Progenitor cell of endocrine pancreas (in vitro differentiated cells): ENCODE data around the gene SELL. TPM values are rescaled to one million over a fixed set of nuclear protein-coding genes. Genes with fewer than 3 reads are reported as not detected.
"Not testable (repeated sequence)": the region's sequence is repeated elsewhere in the genome, so short reads cannot be mapped to it uniquely, and the experiment has no call there.

Experiments used
- DNase-seq: peaks from one replicate; pipeline ENCODE4 v3.0.0; 2021; ENCODE audit warnings: low spot score; ENCODE audit not compliant: unreplicated experiment
- H3K27ac Mint-ChIP-seq: 2 replicates; pipeline ENCODE4 v1.8.0; 2021; ENCODE audit warnings: mild to moderate bottlenecking, moderate library complexity, mixed read lengths
- H3K27me3 Mint-ChIP-seq: 2 replicates; pipeline ENCODE4 v1.8.0; 2021; ENCODE audit warnings: mixed read lengths
- H3K36me3 Mint-ChIP-seq: 2 replicates; pipeline ENCODE4 v1.8.0; 2022; ENCODE audit warnings: mixed read lengths; ENCODE audit not compliant: insufficient read depth
- H3K4me1 Mint-ChIP-seq: 2 replicates; pipeline ENCODE4 v1.8.0; 2021; ENCODE audit warnings: low read depth, mixed read lengths
- H3K4me3 Mint-ChIP-seq: 2 replicates; pipeline ENCODE4 v1.8.0; 2021; ENCODE audit warnings: low read depth, mild to moderate bottlenecking, moderate library complexity, mixed read lengths
- H3K9me3 Mint-ChIP-seq: 2 replicates; pipeline ENCODE4 v1.8.0; 2021; ENCODE audit warnings: low read depth, mixed read lengths
- total RNA-seq: library from RNA; stranded (reverse); gene quantifications from 2 replicates; pipeline ENCODE4 v1.2.1, GENCODE V29; 2021
- TF ChIP-seq, protein P1 (sequence below): fragments of 200-600 bp; sonication (generic); IDR thresholded peaks from one replicate; pipeline ENCODE4 v1.5.0; 2021; ENCODE audit warnings: antibody characterized with exemption, mild to moderate bottlenecking; ENCODE audit not compliant: unreplicated experiment

The SELL gene
- total RNA-seq, 1 donor from 2014 or later, result 0.69 TPM

GRCh38 chr1:169723763-169724162 is 12.3 kb upstream of the SELL start:
- no peak overlapping the region for H3K4me3 Mint-ChIP-seq
- peaks cover 3% of the 10 kb centered on the region for H3K9me3 Mint-ChIP-seq

DNA sequence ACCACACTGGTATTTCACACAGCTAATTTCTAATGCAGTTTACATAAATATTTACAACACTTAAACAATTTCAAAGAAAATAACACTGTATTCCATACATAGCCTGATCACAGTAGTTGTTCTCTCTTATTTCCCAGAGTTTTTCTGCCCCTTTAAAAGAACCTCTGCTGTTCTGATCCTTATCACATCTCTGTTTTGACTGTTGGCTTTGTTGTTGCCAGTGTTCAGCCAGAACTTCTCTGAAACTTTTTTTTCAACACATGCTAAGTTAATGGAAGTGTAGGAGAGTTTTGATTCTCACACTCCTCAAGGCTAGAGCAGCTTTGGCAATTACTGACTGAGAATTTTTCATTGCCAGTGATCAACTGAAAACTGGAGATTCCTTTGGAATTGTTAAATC is 11.4 kb upstream of the SELL start:
- TF ChIP-seq, protein P1, sequence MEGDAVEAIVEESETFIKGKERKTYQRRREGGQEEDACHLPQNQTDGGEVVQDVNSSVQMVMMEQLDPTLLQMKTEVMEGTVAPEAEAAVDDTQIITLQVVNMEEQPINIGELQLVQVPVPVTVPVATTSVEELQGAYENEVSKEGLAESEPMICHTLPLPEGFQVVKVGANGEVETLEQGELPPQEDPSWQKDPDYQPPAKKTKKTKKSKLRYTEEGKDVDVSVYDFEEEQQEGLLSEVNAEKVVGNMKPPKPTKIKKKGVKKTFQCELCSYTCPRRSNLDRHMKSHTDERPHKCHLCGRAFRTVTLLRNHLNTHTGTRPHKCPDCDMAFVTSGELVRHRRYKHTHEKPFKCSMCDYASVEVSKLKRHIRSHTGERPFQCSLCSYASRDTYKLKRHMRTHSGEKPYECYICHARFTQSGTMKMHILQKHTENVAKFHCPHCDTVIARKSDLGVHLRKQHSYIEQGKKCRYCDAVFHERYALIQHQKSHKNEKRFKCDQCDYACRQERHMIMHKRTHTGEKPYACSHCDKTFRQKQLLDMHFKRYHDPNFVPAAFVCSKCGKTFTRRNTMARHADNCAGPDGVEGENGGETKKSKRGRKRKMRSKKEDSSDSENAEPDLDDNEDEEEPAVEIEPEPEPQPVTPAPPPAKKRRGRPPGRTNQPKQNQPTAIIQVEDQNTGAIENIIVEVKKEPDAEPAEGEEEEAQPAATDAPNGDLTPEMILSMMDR, result no peak
- Mint-ChIP-seq H3K9me3 (peaks cover 7% of the 10 kb centered on the region), H3K4me1 (peaks cover 6% of the 10 kb centered on the region), H3K27me3 (no peaks in the 10 kb centered on the region), H3K27ac (no peak overlapping the region), H3K4me3 (no peak overlapping the region), H3K36me3 (no peaks in the 10 kb centered on the region)
- DNase-seq, result no peak

More at GRCh38 chr1:169723763-169724162, 12.3 kb upstream of the SELL start:
- no peaks in the 10 kb centered on the region for H3K36me3 Mint-ChIP-seq
- H3K4me1 Mint-ChIP-seq, result peaks cover 6% of the 10 kb centered on the region
- no peak overlapping the region for H3K27ac Mint-ChIP-seq
- H3K27me3 Mint-ChIP-seq, result no peaks in the 10 kb centered on the region
- TF ChIP-seq, protein P1, result no peak
- DNase-seq, result no peak

DNA sequence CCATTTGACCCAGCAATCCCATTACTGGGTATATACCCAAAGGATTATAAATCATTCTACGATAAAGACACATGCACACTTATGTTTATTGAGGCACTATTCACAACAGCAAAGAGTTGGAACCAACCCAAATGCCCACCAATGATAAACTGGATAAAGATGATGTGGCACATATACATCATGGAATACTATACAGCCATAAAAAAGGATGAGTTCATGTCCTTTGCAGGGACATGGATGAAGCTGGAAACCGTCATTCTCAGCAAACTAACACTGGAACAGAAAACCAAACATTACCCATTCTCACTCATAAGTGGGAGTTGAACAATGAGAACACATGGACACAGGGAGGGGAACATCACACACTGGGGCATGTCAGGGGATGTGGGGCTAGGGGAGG is 3.7 kb upstream of the SELL start:
- not testable (repeated sequence) for H3K27ac Mint-ChIP-seq, DNase-seq, H3K36me3 Mint-ChIP-seq, H3K27me3 Mint-ChIP-seq, H3K4me3 Mint-ChIP-seq, H3K4me1 Mint-ChIP-seq
- peaks cover 15% of the 10 kb centered on the region for H3K9me3 Mint-ChIP-seq

- H3K27me3 Mint-ChIP-seq, H3K4me3 Mint-ChIP-seq, H3K4me1 Mint-ChIP-seq, H3K36me3 Mint-ChIP-seq, DNase-seq, H3K27ac Mint-ChIP-seq, H3K9me3 Mint-ChIP-seq: not testable (repeated sequence)
These were observed 1.7 kb upstream of the SELL start for GRCh38 chr1:169713090-169713489.

GRCh38 chr1:169712309-169712631 is 850 bp upstream of the SELL start:
- TF ChIP-seq, protein P1, result no peak
- H3K27me3 Mint-ChIP-seq, result no peaks in the 10 kb centered on the region
- H3K4me3 Mint-ChIP-seq, result no peak overlapping the region
- no peak for DNase-seq
- H3K4me1 Mint-ChIP-seq, result peaks cover 3% of the 10 kb centered on the region
- H3K36me3 Mint-ChIP-seq, result peaks cover 1% of the 10 kb centered on the region
- no peak overlapping the region for H3K27ac Mint-ChIP-seq
- H3K9me3 Mint-ChIP-seq, result peaks cover 6% of the 10 kb centered on the region

DNA sequence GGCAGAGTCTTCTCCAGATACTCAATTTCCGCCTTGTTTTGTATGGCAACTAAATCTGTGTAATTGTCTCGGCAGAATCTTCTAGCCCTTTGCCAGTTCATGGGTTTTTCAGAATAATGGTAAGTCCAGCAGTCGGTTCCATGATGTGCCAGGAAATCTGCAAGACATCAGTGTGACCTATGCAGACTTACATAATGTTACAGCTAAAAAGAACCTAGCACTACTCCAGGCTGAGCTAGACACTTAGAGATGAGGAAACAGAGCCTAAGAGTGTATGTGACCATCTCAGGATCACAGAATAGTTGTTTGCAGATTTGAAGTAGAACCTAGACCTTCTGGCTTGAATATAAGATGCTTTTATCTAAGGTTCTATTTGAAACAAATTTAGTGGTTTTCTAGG is 2.8 kb downstream of the SELL start:
- peaks cover 1% of the 10 kb centered on the region for H3K36me3 Mint-ChIP-seq
- DNase-seq, result no peak
- H3K27me3 Mint-ChIP-seq, result no peaks in the 10 kb centered on the region
- no peak overlapping the region for H3K27ac Mint-ChIP-seq
- peaks cover 3% of the 10 kb centered on the region for H3K4me1 Mint-ChIP-seq
- TF ChIP-seq, protein P1, result no peak
- H3K4me3 Mint-ChIP-seq, result no peak overlapping the region
- H3K9me3 Mint-ChIP-seq, result peaks cover 2% of the 10 kb centered on the region
